Measurements from ENCODE around the gene SENP7. TPM values are rescaled to one million over a fixed set of nuclear protein-coding genes. Genes with fewer than 3 reads are reported as not detected.

The SENP7 gene
- total RNA-seq, result 13.5 and 19.6 TPM in 2 replicates

DNA sequence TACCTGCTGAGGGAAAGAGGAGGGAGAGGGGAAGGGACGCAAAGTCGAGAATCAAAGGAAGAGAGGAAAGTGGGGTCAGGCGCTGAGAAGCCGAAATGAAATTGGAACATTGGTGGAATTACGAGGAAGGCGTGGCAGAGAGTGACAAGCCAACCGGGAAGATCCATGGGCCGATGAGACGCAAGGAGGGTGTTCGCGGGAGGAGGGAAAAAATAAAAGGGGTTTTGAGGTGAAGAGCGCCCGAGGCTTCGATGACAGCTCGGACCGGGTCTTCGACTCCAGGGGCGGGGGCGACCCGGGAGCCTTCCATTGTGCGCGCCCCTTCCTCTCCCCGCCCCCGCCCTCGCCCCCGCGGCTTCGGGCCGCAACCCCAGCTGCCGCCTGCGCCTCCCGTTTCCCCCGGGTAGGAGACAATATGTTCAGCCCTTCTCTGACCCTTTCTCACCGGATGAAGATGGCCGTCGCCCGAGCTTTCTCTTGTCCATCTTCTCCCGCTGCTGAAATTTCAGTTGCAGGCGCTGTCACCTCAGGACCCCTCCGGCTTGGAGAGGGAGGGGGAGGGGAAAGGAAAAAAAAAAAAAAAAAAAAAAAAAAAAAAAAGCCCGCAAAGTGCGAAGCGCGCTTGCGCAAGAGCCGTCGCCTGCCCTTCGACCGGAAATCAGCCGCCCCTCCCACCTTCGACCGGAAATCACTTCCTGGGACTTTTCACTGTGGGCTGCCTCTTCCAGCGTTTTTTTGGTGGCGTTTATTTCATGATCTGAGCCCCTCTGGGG, at the start of gene SENP7:
SENP7 (minus strand) TSS at position 567 of the 773 bp plus-strand sequence; CDS start at position 485, 82 bp downstream.

DNA sequence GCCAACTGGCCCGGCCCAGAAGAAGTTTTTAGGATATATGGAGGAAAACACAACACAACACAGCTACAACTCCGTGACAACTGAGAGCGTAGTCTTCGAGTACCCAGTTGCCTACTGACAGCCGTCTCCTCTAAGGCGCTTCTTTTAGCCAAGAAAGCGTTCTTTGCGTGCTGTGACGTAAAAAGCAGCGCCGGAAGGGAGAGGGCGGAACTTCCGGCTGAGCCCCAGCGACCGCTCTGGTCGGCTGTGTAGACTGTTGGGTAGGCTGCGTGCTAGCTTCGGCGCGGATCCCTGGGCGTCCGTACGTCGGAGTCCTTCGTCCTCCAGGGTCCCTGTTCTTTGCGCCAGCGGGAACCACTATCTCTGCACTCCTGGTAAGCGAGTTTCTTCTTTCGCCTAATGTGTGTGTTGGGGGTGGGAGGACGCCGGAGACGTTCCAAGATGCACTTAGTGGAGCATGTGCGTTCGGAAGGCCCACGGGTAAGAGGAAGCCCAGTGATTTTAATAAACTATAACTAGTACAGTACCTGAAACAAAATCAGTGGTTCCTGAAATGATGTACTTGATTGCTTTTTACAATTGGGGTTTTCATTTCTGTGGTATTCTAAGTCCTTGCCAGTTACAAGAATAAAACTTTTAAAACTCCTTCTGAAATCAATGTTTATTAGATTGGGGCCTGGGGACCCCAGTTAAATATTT, 48.8 kb upstream of the SENP7 start, which contains the start of gene TRMT10C:
TRMT10C (plus strand) TSS at position 239 of the 699 bp plus-strand sequence. CDS start 2,914 bp downstream, outside the sequence.

GRCh38 chr3:101320475-101320874, 192.5 kb downstream of the SENP7 start, which contains the start of gene IMPG2:
IMPG2 (minus strand) TSS chr3:101320575; CDS start chr3:101320372, 203 bp downstream.

Other genes starting within 250 kb of the SENP7 start
- gene IMPG2, start 192.6 kb downstream of the SENP7 start, total RNA-seq, result 0.44 and 0.53 TPM in 2 replicates
- 19.3 and 22.5 TPM in 2 replicates for gene TRMT10C, start 48.7 kb upstream of the SENP7 start, total RNA-seq
- 76.8 and 83.4 TPM in 2 replicates for gene PCNP, start 61.0 kb upstream of the SENP7 start, total RNA-seq
- gene ZBTB11, start 163.9 kb upstream of the SENP7 start, total RNA-seq, result 19.7 and 20.9 TPM in 2 replicates
- 1,805 and 2,083 TPM in 2 replicates for gene RPL24, start 173.5 kb upstream of the SENP7 start, total RNA-seq
- gene CEP97, start 211.4 kb upstream of the SENP7 start, total RNA-seq, result 14.9 and 16.2 TPM in 2 replicates